C4-2B (cell line): ENCODE measurements around the gene CTNNA2.

Experiments used
- H3K27ac ChIP-seq: fragments of 450-650 bp; 2 replicates; pipeline ENCODE4 v1.5.1; 2017
- CTCF ChIP-seq: fragments of 450-650 bp; conservative IDR thresholded peaks from 2 replicates; pipeline ENCODE4 v1.5.1; 2017; ENCODE audit warnings: mild to moderate bottlenecking
- ZFX ChIP-seq: fragments of 450-650 bp; IDR thresholded peaks from 2 replicates; pipeline ENCODE4 v1.6.1; 2017

Gene CTNNA2

GRCh38 chr2:80153768-80154167 lies 640.9 kb downstream of the CTNNA2 start:
- no peak overlapping the region for H3K27ac ChIP-seq
- TF ChIP-seq ZFX (no peak), CTCF (no peak)

DNA sequence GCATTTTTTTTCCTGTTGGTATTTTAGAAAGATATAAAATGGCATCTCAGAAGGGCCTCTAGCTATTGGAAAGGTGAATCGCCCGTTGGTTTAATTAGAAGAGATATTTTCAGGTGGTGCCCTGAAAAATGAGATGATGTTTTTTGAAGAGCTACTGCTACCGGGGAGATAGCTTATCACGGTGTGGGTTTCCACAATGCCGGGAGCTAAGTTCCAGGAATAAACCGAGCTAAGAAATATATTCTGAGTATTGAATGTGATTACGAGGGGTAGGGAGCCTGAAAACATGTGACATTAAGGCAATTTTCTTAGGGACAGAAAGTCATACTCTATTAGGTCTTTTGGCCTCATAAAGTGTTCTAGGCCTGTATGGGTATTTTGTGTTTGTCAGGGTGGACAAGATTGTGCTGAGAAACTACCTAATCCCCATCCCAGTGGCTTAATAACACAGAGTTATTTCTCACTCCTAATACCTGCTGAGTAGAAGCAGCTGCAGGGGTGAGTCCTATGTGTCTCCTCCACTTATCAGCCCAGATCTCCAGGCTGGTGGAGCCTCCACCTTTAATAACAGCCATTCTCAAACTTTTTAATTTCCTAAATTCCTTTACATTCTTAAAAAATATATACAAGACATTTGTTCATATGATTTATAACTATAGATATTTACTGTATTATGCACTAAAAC lies 641.5 kb downstream of the CTNNA2 start:
- TF ChIP-seq ZFX (no peak), CTCF (no peak)
- H3K27ac ChIP-seq = no peak overlapping the region

DNA sequence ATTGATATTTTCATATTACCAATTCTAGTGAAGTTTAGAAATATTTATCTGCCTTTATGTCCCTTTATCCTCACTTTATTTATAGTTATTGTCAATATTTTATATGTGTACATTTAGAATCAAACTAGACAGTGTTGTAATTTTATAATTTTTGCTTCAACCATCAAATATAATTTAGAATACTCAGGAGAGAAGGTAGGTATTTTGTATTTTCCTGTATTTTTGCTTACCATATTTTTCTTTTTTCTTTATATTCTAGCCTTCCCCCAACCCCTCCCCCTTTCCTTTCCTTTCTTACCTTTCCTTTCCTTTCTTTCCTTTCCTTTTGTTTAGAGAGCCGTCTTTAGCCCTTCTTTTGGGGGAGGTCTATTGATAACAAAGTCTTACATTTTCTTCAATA lies 651.5 kb downstream of the CTNNA2 start:
- no peak for TF ChIP-seq CTCF
- no peak for TF ChIP-seq ZFX
- H3K27ac ChIP-seq = no peak overlapping the region

DNA sequence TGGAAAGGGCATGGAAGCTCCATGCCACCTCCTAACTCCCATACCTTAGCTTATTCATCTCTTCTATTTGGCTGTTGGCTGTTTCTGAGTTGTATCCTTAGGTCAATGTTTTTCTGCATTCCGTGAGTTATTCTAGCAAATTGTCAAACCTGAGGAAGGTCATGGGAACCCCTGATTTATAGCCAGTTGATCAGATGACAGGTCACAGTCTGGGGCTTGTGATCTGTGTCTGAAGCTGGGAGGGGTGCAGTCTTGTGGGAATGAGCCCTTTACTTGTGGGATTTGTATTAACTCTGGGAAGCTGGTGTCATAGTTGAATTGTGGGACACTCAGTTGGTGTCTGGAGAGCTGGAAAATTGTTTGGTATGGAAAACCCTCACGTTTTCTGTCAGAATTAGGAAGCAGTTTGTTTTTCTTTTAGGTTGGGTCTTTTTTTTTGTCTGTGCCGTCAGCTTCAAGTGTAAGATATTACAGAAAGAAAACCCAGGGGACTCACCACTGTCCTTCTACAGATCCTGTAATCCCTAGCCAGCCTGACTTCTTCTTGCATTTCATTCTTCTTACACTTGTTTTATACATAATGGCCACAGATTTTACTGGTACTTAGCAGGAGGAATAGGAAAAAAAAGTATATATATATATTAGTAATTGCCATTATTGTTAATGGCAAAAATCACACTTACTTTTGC lies 653.8 kb downstream of the CTNNA2 start:
- no peak overlapping the region for H3K27ac ChIP-seq
- TF ChIP-seq CTCF (no peak), ZFX (no peak)

- no peak overlapping the region for H3K27ac ChIP-seq
- no peak for TF ChIP-seq CTCF
- no peak for TF ChIP-seq ZFX
Observed at GRCh38 chr2:80167284-80167808, 654.5 kb downstream of the CTNNA2 start.

- no peak overlapping the region for H3K27ac ChIP-seq
- no peak for TF ChIP-seq ZFX
- TF ChIP-seq CTCF = no peak
Observed at GRCh38 chr2:80168037-80168436, 655.2 kb downstream of the CTNNA2 start.

DNA sequence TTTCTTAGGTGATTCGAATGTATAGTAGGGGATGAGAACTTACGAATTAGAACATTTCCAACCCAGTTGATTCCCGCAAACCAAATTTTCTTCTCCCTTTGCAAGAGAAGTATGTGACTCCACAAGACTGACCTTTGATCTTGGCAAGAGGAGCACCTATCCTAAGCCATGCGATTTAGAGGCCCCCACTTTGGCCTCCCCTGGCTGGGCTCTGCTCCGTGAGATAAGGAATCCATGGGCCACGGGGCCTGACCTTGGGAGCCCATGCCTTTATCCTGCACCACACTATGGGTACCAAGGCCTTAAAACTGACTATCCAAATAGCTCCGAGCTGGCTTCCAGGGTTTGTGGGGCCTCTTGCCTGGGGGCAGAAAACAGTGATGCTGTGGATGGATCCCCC lies 656.0 kb downstream of the CTNNA2 start:
- no peak for TF ChIP-seq ZFX
- TF ChIP-seq CTCF = no peak
- no peak overlapping the region for H3K27ac ChIP-seq
